Activated CD8-positive, alpha-beta memory T cell treated with anti-CD3 and anti-CD28 coated beads for 24 hours (primary cell): ENCODE results near the gene ACOT12.

Experiments
- DNase-seq: peaks from one replicate; pipeline ENCODE4 v3.0.0-alpha.2; 2020

Gene ACOT12

GRCh38 chr5:81286059-81286617 lies 107.8 kb downstream of the ACOT12 start:
- no peak for DNase-seq

GRCh38 chr5:81283976-81284375 lies 110.0 kb downstream of the ACOT12 start:
- DNase-seq = no peak
